Measurements from ENCODE around the gene RNF144A. TPM values are rescaled to one million over a fixed set of nuclear protein-coding genes. Genes with fewer than 3 reads are reported as not detected.

The RNF144A gene
- polyA plus RNA-seq, 10 donors: 17.5 to 33.1 (median 22.6) TPM

DNA sequence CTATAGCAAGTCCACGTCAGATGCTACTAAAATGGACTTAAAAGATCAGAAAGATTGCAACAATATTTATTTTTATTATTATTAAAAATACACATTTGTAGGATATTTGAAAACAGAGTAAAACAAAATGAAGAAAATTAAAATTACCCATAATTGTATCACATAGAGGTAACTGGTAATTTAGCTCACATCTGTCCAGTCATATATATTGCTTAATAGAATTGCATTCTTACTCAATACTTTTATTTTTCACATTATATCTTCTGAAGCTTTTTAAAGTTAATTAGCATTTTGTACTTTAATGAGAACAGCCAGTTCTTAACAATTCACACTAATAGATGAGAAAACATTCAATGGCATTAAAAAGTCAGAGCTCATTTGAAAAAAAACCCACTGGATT is 11.5 kb upstream of the RNF144A start:
- no peak for DNase-seq

DNA sequence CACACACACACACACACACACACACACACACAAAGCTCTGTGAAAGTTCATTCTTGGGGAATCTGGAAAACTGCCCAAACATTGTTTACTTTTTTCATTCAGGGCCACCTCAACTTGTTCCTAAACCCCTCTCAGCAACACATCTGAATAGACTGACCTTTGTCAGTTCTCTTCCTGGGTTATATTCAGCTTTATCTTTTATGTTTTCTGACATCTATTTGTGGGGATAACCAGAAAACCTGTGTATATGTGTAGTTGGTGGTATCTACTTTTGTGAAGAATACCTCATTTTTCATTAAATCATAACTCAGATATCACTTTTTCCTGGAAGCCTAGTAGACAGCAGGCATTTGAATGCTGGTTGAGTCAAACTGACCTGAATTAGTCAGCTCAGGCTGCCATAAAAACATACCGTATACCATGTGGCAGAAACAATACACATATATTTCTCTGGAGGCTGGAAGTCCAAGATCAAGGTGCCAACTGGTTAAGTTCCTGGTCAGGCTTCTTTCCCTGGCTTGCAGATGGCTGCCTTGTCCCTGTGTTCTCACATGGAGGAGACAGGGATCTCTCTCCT is 11.0 kb upstream of the RNF144A start:
- DNase-seq: no peak

DNA sequence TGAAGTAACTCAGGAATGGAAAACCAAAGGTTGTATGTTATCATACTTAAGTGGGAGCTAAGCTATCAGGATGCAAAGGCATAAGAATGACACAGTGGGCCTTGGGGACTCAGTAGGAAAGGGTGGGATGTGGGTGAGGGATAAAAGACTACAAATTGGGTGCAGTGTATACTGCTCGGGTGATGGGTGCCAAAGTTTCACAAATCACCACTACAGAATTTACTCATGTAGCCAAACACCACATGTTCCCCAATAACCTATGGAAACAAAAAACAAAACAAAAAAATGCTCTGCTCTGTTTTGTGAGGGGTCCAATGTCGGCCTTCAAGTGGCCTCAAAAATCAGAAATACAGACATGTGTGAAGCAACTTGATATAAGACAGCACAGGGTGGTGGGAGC is 8.9 kb upstream of the RNF144A start:
- DNase-seq: no peak

DNA sequence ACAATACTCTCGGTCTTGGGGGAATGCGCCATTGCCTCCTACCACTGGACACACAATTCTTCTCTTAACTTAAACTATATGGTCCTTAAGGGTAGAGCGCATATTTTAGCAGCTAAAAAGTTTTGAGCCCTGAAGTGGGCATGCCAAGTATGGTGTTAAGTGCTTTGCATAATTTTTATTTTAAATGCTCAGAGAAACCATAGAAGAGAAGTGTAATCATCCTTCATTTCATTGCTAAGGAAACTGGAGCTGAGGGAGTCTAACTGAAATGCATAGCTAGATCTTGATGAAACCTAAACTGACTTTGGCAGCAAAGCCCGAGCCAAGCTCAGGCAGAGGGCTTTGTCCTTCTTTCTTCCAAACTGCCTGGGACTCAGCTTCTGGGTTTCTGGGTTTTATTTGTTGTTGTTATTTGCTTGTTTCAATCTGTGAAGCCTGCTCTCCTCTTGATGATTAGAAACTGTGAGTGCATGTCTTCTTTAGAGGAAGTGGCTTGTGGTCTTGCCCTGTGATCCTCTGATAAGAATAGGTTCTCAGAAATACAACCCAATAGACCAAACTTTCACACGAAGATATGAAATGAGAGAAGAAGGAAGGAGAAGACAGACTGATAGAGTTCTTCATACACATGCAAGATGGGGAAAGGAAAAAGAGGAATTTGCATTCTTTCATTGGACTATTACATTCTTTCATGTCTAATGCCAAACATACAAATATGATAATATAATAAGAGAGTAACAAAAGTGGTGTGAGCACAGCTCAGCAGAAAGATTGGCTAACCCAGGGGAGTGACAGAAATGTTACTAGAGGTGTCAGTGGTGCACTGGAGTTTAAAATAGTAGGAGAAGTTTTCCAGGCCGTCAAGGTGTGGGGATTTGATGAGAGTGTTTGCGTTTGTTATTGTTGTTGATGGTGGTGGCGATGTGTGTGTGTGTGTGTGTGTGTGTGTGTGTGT is 7.5 kb upstream of the RNF144A start:
- DNase-seq: no peak

DNA sequence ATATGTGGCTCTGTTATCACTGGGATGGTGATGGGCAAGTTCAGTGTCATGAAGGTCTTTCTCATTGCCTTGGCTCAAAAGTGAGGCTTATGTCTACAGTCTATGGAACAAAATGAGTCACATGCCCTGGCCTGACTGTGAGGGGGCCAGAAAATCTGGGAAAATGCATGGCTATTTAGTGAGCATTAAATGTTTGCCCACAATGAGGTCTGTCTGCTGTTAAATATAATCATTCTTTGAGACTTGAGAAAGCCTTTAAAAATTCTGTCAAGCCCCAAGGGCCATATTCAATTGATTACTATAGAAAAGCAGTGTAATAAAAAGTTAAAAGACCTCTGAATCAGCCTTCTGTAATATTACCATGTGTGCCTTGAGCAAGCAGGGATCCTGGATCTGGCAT is 5.5 kb upstream of the RNF144A start:
- DNase-seq: no peak

DNA sequence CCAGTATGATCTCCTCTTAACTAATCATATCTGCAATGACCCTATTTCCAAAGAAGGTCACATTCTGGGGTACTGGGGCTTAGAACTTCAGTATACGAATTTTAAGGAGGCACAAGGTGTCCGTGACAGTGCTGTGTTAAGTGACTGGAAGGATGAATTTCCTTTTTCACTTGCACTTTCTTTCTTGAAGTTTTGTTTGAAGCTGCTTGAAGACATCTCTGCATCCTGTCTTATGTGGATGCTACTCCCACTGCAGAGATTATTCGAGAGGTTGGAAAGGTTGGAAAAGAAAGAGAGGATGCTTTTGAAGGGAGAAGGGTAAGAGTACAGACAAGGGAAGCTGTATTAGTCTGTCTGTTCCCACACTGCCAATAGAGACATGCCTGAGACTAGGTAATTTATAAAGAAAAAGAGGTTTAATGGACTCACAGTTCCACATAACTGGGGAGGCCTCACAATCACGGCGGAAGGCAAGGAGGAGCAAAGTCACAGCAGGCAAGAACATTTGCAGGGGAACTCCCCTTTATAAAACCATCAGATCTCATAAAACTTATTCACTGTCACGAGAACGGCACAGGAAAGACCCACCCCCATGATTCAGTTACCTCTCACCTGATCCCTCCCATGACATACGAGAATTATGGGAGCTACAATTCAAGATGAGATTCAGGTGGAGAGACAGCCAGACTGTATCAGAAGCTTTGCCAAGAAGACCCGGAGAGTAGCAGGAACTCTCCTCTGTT is 3.6 kb upstream of the RNF144A start:
- DNase-seq: no peak

DNA sequence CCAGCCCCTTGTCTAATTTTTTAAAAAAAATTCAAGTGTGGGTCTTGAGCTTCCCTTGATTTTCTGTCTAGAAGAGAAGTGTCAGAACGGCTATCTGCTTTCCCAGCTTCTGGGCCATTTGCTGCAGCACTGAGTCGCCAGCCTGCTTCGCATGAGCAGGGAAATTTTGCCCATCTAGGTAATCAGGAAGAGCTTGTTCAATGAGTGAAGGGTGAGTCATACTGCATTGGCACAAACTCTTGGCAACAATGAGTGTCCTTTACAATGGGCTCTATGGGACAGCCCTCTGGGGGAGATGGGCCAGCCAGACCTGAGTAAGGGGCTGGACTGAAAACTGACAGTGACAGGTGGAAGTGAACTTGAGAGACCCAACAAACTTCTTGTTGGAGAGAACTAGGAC is 2.4 kb upstream of the RNF144A start:
- no peak for DNase-seq

DNA sequence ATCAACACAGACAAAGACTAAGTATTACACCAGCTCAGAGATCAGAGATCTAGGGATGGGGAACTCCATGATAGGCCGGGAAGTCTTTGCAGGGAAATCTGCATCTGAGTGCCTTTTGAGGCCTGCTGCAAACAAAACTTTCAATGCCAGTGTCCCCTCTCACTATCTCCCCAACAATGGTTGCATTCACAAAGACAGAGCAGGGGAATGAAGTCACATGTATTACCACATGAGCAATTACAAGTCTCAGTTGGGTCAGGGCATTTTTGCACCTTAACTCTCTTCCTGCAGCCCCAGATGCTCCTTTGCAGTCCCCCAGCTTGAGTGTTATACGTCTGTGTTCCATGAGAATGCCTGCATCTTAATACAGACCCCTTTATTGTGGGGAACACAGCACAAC is 1.8 kb upstream of the RNF144A start:
- no peak for DNase-seq

DNA sequence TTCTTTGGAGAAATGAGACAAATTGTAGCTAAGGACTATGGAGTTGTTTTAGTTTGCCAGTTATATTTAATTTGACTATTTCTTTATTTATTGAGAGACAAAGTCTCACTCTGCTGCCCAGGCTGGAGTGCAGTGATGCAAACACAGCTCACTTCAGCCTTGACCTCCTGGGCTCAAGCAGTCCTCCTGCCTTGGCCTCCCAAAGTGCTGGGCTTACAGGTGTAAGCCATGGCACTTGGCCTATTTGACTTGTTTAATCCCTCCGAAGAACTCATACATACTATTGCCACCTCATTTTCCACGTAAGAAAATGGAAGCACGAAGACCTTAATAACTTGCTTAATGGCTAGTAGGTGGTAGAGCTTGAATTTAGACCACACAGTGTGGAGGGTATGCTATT is 988 bp upstream of the RNF144A start:
- no peak for DNase-seq

DNA sequence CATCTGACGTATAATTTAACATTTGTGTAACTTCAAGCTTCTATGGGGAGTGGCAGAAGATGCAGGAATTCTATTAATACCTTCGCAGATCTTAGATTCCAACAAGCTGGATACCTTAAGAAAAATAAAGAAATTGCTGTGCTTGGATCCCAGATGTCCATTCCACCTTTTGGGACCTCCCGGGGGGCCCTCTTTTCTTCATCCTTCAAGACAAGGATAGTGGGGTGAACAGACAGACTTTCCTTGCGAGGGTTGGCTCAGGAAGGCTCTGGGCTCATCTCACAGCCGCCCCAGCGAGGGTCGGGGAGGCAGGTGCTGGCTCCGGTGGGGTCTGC is 509 bp upstream of the RNF144A start:
- DNase-seq: no peak

DNA sequence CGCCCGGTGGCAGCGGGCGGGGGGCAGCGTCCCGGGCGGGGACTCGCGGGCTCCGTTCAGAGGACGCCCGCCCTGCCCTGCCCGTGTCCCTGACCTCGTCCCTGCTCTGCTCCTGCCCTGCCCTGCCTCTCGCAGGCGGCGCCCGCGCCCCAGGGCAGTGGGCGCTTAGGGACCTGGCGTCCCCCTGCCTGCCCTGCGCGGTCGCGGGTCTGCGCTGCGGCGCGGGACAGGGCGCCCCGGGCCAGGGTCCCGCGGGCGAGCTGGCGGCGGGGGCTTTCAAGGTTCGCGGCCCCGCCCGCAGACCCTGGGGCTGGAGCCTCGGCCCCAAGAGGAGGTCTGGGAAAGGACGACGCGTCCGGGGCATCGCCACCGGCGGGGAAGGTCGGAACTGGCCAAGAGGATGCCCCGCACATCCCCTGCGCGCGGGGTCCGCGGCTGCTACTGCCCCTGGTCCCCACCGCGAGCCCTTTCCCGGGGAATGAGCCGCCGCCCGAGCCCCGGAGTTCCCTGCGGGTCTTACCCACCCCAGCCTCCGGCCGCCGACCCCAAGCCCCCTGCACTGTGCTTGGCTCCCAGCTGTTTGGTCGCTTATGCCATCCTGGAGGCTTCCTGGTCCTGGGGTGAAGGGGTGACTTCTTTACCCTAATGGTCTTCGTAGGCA is 679 bp downstream of the RNF144A start:
- peak in 1 of 3 donors; percentile 52 for DNase-seq

DNA sequence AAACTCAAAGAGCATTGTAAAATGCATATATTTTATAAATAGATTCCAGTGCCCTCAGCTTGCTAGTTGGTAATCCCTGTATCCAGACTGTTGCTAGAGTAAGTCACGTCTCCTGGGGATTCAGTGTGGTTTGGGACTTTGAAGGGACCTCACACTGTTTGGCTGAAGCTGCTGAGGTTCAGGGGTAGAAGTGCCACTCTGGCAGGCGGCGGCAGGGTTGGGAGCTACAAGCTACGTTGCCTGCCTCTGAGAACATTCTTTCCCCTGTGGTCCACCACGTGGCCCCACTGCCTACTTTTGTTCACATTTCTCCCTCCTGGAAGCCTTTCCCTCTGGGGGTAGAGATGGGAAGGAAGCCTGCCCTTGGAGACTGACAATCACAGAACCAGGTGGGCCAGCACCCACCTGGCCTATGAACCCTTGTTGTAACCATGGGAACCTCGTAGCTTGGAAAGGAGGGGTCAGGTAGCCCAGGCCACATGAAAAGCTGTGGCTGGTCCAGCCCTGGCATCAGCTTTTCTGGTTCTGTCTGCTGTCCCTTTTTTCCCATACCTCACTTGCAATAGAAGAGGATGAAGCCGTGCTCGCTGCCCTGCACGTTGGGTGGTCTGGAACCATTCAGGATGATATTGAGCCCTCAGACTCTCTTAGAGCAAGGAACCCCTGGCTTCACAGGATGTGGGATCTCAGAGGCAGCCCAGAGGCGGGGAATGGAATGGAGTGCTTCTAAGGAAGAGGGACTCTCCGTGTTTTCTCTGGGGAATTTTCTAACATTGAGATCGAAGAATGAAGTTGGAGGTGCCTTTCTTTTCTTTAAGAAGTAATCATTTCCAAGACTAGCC is 2.9 kb downstream of the RNF144A start:
- no peak for DNase-seq

DNA sequence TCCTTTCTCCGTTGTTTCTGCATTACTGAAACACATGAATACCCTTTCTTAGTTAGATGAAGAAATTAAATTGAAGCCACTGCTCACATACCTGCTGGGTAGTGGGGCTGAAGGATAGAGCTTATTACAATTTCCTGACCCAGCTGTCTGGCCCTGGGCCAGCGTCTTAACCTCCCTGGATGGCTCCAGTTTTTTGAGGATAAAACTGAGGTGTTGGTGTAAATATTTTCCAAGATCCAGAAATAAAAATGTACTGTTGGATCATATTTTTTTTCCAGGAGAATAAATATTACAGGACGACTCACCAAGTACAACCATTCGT is 3.5 kb downstream of the RNF144A start:
- DNase-seq: no peak

DNA sequence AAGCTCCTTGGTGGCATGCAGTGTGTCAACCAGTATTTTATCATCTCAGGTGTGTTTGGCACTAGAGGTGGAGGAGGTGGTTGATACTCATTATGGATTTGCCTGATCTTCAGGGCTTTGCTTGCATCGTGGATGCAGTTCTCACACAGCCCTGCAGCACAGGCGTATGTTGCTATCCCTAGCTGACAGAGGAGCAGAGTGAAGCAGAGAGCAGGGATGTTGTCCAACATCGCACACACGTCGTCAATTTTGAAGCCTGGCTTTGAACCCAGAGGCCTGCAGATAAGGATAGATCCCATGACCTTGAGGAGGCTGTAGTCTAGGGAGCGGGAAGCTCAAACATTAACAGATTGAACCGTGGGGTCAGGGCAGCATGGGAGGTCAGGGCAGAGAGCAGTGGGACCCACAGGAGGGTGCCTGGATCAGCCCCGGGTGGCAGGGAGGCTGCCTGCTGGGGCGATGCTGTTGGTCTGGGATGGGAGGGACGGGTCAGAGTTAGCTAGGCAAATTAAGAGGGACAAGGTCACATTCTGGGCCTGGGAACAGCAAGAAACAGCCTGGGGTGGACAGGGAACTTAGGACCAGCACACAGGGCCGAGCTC is 4.2 kb downstream of the RNF144A start:
- no peak for DNase-seq

DNA sequence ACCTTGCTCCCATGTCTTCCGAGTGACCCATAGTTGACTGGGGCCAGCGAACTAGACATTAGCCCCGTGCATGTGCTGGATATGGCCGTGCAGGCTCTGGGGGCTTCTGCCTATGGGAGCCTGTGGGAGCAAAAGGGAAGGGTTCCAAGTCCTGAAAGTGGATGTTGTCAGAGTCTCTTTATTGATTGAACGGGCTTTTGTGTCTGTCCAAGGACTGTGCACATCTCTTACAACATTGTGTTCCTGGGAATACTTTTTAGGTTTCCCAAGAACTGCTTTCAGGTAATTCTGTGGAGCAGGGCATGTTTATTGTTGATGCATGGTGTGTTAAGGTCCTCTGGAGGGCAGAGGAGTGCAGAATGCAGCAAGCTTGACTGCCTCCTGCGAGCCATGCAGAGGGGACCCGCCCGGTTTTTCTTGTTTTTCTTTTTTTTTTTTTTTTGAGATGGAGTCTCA is 5.0 kb downstream of the RNF144A start:
- no peak for DNase-seq

DNA sequence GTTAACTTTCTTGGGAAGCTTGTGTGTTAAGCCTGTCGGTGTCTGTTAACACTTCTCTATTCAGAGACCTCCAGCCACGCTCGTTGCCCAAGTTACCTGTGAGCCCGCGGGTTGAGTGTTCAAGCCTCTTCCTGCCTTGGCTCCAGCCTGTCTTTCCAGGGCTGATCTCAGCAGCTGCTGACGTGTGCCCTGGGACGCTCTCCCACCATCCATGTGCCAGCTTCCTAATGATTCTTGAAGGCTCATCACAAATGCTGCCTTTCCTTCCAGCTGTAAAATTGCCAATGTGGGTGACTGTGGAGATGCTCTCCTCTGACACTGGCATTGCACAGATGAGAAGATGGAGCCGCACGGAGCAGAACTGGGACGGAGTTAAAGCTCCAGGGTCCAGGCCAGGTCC is 6.1 kb downstream of the RNF144A start:
- DNase-seq: no peak

DNA sequence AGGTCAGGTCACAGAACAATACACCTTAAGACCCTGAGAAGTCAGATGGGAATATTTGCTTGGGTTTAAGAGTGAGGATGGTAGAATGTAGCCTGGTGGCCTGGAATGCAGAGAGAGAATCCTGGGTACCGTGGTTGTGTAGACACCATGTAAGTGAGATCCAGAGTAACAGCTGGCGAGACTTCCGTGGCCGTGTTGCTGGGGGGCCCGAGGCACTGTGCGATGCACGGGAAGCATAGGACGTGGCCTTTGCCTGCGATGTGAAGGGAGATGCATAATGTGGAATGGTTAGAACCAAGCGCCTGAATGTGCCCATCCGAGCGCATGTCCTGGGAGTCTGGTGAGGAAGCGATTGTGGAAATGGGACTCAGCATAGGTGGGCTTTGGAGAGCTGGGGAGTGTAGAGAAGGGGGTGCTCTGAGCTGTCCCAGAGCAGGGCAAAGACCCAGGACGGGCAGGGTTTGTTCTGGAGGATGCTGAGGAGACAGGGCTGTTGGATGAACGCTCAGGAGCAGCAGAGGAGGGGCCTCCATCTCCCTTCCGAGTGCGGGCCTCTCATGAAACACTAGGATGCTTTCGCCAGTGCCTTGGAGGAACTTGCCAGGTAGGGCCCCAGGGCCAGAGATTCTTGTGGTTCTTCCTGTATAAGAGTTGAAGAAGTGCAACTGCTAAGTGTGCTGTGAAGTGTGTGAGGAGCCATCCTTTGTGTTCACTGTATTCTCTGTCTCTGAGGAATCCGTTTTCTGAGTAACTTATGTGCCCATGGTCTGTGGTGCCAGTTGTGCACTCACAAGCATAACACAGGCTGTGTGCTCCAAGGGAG is 7.1 kb downstream of the RNF144A start:
- no peak for DNase-seq

DNA sequence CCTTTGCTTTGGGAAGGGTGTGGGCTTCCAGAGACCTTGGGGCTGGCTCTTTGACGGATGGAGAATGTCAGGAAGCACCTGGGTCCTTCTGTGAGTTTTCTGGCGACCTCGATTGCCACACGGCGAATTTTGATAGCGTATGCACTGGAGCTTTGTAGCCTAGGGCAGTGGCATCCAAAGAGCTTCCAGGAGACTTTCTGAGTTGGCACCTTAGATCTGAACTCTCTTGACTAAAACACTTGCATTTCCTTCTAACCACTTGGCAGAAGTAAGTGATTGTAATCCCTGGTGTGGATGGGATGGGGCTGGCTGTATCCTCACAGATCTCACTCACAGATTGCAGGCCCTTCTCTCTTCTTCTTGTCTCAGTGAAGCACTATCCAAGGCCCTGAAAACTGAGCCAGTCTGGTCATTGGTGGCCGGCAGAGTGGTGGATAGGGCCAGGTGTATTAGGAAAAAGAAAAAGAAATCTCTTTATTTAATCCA is 7.8 kb downstream of the RNF144A start:
- DNase-seq: peak in 1 of 3 donors; percentile 47

DNA sequence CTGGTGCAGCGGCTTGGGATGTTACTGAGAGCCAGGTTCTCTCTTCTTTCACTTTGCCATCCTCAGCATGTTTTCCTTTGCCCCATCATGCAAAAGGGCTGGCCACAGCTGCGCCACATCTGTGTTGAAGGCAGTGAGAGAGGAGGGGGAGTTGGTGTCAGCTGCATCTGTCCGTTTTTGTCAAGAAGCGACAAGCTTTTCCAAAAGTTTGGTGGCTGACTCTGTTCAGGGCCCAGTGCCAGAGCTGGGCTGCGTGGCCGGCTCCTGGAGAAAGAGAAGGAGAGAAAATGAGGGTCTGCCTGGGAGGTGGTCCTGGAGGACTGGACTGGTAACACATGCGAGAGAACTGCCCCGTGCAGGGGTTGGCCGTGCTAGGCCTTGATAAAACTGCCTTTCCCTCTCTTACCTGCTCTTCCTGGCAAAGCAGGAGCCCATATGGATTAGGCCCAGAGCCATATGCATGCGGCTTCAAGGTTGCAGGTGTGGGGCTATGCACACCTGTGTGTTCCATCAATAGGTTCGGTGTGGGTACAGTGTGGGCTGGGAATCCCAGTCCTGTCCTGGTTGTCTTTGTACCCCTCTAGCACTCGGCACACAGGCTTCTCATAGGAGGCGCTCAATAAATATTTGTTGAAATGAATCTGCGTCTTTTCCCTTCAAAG is 9.0 kb downstream of the RNF144A start:
- peak in 2 of 3 donors; percentile 47 to 78 for DNase-seq
